K562 (cell line): ENCODE results near the gene AKNAD1. TPM values are rescaled to one million over a fixed set of nuclear protein-coding genes. Genes with fewer than 3 reads are reported as not detected.

Experiments
- RB1 ChIP-seq: fragments of 450-650 bp; IDR thresholded peaks from 2 replicates; pipeline ENCODE4 v1.6.1; 2017; ENCODE audit warnings: low read depth, mild to moderate bottlenecking
- polyA plus RNA-seq, 8 experiments: library from polyadenylated mRNA; depleted of rRNA in 4 of 8; stranded (reverse) in 5 of 8; unstranded in 3 of 8; fragments of >200 nt; fragmentation: Nextera tagmentation in 2 of 8; fragmentation: Illumina TruSeq in 1 of 8; extraction: Ambion mirVana in 2 of 8; extraction: Trizol in 1 of 8; gene quantifications; 2 replicates each; pipeline versions ENCODE4 v1.2.1 to v1.2.3, GENCODE V29; 2011 to 2014; ENCODE audit warnings: inconsistent platforms in 1 of 8, missing spikeins in 1 of 8
- total RNA-seq, 7 experiments: library from RNA; depleted of rRNA in 6 of 7; stranded (reverse); fragments of >200 nt in 6 of 7; fragmentation: Illumina TruSeq in 2 of 7; extraction: Trizol in 2 of 7; gene quantifications; 2 replicates each; pipeline versions ENCODE4 v1.2.1 to v1.2.3, GENCODE V29; 2011 to 2021; ENCODE audit warnings: low replicate concordance in 1 of 7
- TF ChIP-seq, protein P1 (sequence below): fragments of 450-650 bp; IDR thresholded peaks from 2 replicates; pipeline ENCODE4 v1.6.1; 2016; ENCODE audit warnings: mild to moderate bottlenecking, moderate library complexity

AKNAD1 gene
- total and polyA plus RNA-seq, 9 of the 15 experiments (the other 6 are each of a cell fraction or from before 2014, with no cell fraction given) = 0.13 to 0.30 TPM; not detected in 7

DNA sequence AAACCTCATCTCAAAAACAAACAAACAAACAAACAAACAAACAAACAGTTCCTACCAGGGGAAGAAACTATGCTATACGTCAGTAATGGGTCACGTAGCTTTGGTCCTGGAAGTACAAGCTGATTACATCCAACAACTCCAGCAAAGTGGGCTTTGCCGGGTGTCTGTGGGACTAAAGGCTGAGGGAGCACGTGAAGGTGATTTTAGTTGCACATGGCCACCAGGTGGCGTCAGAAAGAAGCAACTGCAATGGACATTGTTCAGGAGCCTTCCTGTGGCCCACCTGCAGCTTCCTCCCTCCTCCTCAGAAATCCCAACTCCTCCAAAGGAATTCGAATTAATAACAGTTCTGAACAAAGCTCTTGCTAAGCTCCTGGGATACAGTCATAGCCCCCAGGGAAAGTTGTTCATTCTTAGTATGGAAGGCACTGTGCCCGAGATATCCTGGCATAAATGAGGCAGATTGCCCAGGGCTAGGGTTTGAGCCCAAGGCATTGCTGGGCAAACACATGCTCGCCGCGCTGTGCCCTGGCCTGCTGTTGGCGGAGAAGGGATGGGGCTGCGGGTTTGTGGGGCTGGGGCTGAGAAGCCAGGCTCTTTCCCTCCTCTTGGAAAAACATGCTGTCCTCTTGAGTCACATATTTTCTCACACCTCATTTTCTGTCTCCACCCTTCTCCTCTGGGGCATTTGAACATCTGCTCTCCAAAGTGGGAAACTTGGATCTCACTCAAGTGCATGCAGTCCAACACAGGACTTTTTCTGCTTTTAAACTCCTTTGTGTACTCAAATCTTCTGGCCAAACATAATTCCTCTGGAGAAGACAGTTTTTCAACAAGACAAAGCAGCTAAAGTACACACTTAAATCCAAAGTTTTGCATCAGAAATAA, 28.6 kb downstream of the AKNAD1 start (continued):
- TF ChIP-seq, protein P1, sequence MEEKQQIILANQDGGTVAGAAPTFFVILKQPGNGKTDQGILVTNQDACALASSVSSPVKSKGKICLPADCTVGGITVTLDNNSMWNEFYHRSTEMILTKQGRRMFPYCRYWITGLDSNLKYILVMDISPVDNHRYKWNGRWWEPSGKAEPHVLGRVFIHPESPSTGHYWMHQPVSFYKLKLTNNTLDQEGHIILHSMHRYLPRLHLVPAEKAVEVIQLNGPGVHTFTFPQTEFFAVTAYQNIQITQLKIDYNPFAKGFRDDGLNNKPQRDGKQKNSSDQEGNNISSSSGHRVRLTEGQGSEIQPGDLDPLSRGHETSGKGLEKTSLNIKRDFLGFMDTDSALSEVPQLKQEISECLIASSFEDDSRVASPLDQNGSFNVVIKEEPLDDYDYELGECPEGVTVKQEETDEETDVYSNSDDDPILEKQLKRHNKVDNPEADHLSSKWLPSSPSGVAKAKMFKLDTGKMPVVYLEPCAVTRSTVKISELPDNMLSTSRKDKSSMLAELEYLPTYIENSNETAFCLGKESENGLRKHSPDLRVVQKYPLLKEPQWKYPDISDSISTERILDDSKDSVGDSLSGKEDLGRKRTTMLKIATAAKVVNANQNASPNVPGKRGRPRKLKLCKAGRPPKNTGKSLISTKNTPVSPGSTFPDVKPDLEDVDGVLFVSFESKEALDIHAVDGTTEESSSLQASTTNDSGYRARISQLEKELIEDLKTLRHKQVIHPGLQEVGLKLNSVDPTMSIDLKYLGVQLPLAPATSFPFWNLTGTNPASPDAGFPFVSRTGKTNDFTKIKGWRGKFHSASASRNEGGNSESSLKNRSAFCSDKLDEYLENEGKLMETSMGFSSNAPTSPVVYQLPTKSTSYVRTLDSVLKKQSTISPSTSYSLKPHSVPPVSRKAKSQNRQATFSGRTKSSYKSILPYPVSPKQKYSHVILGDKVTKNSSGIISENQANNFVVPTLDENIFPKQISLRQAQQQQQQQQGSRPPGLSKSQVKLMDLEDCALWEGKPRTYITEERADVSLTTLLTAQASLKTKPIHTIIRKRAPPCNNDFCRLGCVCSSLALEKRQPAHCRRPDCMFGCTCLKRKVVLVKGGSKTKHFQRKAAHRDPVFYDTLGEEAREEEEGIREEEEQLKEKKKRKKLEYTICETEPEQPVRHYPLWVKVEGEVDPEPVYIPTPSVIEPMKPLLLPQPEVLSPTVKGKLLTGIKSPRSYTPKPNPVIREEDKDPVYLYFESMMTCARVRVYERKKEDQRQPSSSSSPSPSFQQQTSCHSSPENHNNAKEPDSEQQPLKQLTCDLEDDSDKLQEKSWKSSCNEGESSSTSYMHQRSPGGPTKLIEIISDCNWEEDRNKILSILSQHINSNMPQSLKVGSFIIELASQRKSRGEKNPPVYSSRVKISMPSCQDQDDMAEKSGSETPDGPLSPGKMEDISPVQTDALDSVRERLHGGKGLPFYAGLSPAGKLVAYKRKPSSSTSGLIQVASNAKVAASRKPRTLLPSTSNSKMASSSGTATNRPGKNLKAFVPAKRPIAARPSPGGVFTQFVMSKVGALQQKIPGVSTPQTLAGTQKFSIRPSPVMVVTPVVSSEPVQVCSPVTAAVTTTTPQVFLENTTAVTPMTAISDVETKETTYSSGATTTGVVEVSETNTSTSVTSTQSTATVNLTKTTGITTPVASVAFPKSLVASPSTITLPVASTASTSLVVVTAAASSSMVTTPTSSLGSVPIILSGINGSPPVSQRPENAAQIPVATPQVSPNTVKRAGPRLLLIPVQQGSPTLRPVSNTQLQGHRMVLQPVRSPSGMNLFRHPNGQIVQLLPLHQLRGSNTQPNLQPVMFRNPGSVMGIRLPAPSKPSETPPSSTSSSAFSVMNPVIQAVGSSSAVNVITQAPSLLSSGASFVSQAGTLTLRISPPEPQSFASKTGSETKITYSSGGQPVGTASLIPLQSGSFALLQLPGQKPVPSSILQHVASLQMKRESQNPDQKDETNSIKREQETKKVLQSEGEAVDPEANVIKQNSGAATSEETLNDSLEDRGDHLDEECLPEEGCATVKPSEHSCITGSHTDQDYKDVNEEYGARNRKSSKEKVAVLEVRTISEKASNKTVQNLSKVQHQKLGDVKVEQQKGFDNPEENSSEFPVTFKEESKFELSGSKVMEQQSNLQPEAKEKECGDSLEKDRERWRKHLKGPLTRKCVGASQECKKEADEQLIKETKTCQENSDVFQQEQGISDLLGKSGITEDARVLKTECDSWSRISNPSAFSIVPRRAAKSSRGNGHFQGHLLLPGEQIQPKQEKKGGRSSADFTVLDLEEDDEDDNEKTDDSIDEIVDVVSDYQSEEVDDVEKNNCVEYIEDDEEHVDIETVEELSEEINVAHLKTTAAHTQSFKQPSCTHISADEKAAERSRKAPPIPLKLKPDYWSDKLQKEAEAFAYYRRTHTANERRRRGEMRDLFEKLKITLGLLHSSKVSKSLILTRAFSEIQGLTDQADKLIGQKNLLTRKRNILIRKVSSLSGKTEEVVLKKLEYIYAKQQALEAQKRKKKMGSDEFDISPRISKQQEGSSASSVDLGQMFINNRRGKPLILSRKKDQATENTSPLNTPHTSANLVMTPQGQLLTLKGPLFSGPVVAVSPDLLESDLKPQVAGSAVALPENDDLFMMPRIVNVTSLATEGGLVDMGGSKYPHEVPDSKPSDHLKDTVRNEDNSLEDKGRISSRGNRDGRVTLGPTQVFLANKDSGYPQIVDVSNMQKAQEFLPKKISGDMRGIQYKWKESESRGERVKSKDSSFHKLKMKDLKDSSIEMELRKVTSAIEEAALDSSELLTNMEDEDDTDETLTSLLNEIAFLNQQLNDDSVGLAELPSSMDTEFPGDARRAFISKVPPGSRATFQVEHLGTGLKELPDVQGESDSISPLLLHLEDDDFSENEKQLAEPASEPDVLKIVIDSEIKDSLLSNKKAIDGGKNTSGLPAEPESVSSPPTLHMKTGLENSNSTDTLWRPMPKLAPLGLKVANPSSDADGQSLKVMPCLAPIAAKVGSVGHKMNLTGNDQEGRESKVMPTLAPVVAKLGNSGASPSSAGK = peak; percentile 49
- peak; percentile 49; the same call in 1 of the 2 replicates for TF ChIP-seq RB1
